ENCODE data around the gene P3H4. TPM values are rescaled to one million over a fixed set of nuclear protein-coding genes. Genes with fewer than 3 reads are reported as not detected.

Gene P3H4
- total RNA-seq, 1 experiment from 2014 or later: 16.9 TPM

DNA sequence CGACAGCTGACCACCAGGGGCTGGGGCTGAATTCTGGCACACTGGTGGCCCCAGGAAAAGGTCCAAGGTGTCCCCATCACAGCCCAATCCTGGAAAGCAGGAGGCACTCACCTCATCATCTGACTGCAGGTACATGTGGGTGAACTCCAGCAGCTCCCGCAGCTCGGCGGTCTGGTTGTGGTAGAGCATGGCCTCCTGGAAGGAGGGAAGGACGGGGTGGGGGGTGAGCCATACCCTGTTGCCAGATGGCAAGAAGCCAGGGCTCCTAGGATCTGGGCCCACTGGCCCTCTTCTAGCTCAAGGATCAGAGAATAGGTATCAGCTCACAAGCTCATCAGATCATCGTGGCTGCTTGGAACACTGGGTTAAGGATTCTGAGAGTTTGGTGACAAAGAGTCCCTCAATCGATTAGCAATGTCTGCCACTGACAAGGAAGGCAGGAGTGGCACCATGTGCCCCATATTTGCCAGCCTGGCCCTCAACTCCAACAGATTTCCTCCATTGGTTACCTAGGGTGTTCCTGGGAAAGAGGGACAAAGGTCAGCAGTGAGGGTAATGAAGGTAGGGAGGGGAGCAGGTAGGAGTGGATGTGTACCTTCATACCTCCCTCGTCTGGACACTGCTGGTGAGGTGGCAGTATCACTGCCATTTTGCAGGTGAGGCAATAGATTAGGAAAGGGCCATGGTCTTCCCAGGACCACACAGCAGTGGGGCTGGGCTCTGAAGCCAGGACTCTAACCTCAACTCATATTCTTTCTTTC lies 4.9 kb downstream of the P3H4 start:
- H3K36me3 ChIP-seq: no peaks in the 10 kb centered on the region
- H3K4me3 ChIP-seq: no peak overlapping the region
- H3K27me3 ChIP-seq: no peaks in the 10 kb centered on the region
- no peaks in the 10 kb centered on the region for H3K9me3 ChIP-seq (replicated peaks)
- H3K4me1 ChIP-seq: peaks cover 4% of the 10 kb centered on the region; the same call in 1 of the 2 replicates
- H3K27ac ChIP-seq: no peak overlapping the region
- DNase-seq: no peak

DNA sequence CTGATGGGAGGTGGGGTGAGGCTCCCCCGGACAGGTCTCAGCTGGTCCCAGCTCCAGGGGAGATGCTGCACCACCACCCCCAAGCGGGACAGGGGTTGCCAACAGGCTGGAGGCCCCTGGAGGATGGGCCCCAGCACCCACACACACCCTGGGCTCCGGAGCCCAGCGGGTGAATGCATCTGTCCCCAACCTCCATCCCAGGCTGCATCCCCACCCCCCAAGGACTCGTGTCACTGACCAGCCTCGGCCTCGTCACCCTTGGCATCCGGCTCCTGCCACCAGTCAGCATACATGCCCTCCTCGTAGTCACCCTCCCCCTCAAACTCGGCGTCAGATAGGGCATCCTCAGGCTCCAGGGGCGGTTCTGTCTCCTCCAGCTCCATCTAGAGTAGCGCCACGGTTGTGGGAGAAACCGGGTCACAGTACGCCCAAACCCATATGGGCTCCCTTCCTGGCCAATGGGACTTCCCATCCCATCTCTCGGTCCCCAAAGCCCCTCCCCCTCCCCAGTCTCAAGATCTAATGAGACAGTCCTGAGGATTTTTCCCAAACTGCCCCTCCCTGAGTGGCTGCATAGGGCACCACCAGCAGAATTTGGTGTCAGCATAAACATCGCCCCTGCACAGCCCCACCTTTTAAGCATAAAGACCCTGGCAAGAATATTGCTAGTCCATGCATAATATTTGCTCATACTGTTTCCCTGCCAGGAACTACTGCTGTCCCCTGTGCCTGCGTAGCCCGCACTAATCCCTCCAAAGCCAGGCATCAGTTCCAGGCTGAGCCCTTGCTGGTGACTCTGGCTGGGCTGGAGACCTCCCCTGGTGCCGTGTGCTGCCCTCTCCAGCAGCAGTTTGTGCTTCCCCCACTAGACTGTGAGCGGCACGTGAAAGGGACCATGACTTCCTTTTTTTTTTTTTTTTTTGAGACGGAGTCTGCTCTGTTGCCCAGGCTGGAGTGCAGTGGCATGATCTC lies 8.4 kb downstream of the P3H4 start:
- Histone ChIP-seq H3K36me3 (no peaks in the 10 kb centered on the region), H3K27me3 (no peaks in the 10 kb centered on the region), H3K27ac (no peak overlapping the region), H3K9me3 (replicated peaks) (no peaks in the 10 kb centered on the region), H3K4me3 (no peak overlapping the region), H3K4me1 (peaks cover 13% of the 10 kb centered on the region)
- peak; percentile 54 to 64 for DNase-seq

DNA sequence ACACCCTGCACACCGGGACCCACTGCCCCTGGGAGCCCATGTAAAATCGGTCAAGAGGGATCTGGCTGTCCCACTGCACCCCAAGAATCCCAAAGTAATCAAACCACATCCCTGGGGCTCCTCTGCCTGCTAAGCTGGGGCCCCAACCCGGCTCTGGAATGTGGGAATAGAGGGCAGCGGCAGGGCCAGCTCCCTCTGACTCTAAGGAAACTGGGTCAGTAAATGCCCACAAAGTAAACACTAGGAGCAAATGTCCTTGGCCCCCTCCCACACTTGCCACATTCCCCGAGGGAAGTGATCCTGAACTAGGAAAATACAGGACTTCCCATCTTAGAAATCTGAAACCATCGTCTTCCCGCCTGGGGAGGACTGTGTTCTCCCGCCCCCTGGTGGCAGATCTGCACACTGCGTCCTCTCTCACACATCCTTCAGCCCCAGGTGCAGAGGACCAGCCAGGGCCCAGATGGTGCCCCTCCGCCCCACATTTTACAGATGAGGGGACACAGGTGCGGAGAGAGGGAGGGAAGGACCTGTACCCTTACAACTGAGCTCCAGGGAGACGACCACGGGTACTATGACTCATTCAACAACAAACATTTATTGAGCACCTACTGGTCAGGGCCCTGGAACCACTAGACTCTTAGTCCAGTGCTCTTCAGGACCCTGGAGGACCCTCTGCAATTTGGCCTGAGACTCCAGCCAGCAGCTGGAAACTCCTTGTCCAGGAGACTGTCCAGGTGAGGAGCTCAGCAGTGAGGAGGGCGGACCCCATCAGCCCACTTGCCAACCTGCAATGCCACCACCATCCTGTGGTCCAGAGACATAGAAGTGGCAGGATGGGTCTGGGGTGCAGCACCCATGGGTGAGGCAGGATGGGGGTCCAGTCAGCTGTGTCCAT lies 10.1 kb downstream of the P3H4 start:
- H3K4me3 ChIP-seq: no peak overlapping the region
- no peak overlapping the region for H3K27ac ChIP-seq
- H3K4me1 ChIP-seq: peaks cover 13% of the 10 kb centered on the region
- no peaks in the 10 kb centered on the region for H3K36me3 ChIP-seq
- H3K9me3 ChIP-seq (replicated peaks): no peaks in the 10 kb centered on the region
- peak; percentile 76 to 89 for DNase-seq
- no peaks in the 10 kb centered on the region for H3K27me3 ChIP-seq

DNA sequence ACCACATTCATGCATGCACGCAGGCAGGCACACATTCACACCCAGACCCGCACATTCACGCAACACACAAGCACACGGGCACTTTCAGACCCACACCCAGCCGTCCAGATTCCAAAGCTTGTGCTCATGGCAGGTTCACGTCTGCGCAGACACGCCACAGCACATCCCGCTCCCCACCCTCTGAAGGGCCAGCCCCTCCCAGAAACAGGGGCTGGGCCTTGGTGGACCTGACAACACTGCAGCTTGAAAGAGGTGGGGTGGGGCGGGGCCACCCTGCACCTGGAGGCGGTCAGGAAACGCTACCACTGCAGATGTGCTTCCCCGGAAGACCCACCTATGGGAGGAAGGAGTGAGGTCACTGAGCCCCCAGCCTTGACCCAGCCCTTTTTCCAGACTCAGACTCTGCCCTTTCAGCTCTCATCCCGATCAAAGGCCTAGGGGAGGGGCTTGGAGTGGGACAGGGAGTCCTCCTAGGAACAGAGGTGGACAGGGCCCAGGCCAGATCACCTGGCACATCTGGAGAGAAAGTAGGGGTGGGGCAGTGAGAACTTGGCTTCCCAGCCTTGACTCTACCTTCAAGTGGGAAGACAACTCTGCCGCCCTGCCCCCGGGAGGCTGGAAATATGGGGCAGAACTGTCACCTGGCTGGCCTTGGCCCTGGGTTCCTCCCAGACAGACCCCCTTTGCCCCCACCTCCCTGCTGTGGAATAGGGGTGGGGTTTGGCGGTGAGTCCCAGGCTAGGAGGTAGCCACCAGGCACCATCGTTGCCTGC lies 11.0 kb downstream of the P3H4 start:
- Histone ChIP-seq H3K4me3 (no peak overlapping the region), H3K9me3 (replicated peaks) (no peaks in the 10 kb centered on the region), H3K27me3 (no peaks in the 10 kb centered on the region), H3K4me1 (peaks cover 13% of the 10 kb centered on the region), H3K36me3 (no peaks in the 10 kb centered on the region), H3K27ac (no peak overlapping the region)
- DNase-seq: no peak

DNA sequence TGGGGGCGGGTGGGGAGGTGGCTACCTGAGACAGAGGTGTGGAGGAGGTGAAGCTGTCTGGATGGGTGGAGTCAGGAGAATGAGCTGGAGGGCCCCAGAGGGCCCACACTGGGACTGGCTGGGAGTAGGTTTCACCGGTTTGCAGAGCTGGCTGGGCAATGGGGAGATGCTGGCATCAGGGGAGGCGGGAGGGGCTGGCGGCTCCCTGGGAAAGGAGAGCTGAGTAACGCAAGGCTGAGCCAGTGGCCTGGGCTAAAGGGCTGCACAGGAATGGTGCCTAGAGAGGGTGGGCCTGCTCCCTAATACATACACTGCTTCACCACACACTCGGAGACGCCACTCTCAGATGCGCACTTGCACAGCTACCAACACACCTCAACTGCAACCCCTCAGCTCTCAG lies 12.4 kb downstream of the P3H4 start:
- no peak overlapping the region for H3K27ac ChIP-seq
- H3K36me3 ChIP-seq: no peaks in the 10 kb centered on the region
- H3K4me1 ChIP-seq: peaks cover 13% of the 10 kb centered on the region
- no peak for DNase-seq
- no peak overlapping the region for H3K4me3 ChIP-seq
- no peaks in the 10 kb centered on the region for H3K9me3 ChIP-seq (replicated peaks)
- no peaks in the 10 kb centered on the region for H3K27me3 ChIP-seq

DNA sequence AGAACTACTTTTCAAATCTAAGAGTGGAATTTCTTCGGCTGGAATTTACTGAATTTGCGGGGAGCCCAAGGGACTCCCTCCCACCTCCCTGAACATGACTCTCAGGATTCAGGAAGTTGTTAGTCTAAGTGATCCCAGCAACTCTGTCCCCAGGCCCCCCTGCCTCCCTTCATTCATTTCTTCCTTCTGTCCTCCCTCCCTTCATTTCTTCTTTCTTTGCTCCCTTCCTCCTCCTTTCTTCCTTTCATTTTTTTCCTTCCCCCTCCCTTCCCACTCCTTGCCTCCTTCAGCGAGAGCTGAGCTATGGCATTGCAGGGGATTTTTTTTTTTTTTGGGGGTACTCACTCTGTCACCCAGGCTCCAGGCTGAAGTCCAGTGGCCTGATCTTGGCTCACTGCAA lies 14.4 kb downstream of the P3H4 start:
- DNase-seq: no peak
- Histone ChIP-seq H3K4me3 (no peak overlapping the region), H3K36me3 (no peaks in the 10 kb centered on the region), H3K27me3 (no peaks in the 10 kb centered on the region), H3K4me1 (peaks cover 21% of the 10 kb centered on the region), H3K27ac (no peak overlapping the region), H3K9me3 (replicated peaks) (no peaks in the 10 kb centered on the region)

DNA sequence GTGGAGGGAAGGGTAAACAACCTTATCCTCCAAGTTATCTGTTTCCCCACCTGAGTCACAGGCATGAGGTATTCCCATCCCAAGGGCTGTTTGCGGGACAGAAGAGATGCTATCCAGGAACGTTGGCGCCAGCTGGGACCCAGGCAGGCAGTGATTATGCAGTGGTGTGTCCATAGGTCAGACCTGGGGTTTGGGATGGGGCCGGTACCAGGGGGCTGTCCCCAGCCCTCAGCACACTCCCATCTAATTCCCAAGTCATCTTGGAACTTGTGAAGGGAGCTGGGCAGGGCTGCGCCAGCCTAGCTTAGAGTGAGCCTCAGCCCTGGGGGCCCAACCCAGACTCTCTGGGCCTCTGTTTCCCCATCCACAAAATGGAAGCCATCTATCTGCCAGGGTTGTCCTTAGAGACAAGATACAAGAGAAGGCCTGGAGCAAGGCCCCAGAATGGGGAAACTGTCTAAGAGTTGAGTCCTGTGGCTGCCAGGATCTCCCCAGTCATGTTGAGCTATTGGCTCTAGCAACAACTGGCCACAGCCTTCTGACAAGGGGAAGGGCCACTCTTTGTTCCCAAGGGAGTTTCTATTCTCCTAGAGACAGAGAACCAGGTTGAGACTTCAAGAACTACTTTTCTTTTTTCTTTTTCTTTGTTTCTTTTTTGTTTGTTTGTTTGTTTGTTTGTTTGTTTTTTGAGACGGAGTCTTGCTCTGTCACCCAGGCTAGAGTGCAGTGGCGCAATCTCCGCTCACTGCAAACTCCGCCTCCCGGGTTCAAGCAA lies 15.4 kb downstream of the P3H4 start:
- DNase-seq: no peak
- Histone ChIP-seq H3K27ac (no peak overlapping the region), H3K4me1 (peaks cover 19% of the 10 kb centered on the region), H3K27me3 (no peaks in the 10 kb centered on the region), H3K9me3 (replicated peaks) (no peaks in the 10 kb centered on the region), H3K36me3 (no peaks in the 10 kb centered on the region), H3K4me3 (no peak overlapping the region)

DNA sequence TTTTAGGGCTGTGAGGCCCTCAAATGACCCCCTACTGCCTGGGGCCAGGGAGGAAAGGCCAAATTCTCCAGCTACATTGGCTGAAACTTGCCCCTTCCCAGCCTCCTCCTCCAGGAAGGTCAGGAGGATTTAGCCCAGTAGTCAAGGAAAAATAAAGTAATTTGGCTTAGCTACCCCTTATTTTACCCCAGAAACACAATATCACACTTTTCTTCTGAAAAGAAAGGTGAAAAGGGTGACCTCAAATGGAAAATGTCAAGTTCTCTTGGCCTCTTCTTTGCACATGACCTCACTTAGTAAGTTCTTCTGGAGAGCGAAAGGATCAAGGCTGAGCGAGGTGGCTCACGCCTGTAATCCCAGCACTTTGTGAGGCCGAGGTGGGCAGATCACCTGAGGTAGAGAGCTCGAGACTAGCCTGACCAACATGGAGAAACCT lies 17.2 kb downstream of the P3H4 start:
- H3K4me1 ChIP-seq: peaks cover 12% of the 10 kb centered on the region
- DNase-seq: no peak
- H3K36me3 ChIP-seq: no peaks in the 10 kb centered on the region
- no peaks in the 10 kb centered on the region for H3K9me3 ChIP-seq (replicated peaks)
- H3K27me3 ChIP-seq: no peaks in the 10 kb centered on the region
- H3K27ac ChIP-seq: no peak overlapping the region
- H3K4me3 ChIP-seq: no peak overlapping the region

DNA sequence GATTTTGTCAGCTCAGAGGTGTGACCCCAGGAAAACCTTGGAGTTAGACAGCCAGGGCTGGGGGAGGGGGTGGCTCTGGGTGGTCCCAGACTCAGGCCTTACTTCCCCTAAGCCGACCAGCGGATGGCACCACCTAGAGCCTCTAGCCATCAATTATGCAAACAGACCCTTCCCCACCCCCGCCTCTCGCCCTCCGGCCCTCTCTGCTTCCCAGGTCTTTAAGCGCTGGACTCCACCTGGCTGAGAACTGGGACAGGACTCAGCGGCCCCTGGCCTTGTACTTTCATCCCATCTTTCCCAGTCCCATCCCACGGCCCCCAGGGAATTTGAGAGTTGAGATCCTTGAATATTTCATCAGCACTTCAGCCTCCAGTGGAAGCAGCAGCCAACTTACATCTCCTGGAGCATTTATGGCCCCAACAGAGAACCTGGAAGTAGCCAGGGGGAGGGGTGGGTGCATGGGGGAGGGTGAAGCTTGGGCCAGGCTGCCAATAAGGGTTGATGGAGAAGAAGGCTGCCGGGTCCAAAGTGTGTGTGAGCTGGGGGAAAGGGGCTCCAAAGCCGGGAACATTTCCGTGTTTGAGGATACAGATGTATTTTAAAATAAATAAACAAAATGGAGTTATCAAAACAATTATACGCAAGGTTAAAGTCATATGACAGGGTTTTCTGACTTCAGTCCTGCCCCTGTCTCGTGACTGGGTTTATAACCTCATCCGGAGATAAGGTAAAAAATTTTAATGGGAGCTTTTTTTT lies 17.8 kb downstream of the P3H4 start:
- H3K27me3 ChIP-seq: no peaks in the 10 kb centered on the region
- H3K27ac ChIP-seq: no peak overlapping the region
- no peaks in the 10 kb centered on the region for H3K36me3 ChIP-seq
- no peaks in the 10 kb centered on the region for H3K9me3 ChIP-seq (replicated peaks)
- no peak for DNase-seq
- peaks cover 12% of the 10 kb centered on the region for H3K4me1 ChIP-seq
- H3K4me3 ChIP-seq: no peak overlapping the region

DNA sequence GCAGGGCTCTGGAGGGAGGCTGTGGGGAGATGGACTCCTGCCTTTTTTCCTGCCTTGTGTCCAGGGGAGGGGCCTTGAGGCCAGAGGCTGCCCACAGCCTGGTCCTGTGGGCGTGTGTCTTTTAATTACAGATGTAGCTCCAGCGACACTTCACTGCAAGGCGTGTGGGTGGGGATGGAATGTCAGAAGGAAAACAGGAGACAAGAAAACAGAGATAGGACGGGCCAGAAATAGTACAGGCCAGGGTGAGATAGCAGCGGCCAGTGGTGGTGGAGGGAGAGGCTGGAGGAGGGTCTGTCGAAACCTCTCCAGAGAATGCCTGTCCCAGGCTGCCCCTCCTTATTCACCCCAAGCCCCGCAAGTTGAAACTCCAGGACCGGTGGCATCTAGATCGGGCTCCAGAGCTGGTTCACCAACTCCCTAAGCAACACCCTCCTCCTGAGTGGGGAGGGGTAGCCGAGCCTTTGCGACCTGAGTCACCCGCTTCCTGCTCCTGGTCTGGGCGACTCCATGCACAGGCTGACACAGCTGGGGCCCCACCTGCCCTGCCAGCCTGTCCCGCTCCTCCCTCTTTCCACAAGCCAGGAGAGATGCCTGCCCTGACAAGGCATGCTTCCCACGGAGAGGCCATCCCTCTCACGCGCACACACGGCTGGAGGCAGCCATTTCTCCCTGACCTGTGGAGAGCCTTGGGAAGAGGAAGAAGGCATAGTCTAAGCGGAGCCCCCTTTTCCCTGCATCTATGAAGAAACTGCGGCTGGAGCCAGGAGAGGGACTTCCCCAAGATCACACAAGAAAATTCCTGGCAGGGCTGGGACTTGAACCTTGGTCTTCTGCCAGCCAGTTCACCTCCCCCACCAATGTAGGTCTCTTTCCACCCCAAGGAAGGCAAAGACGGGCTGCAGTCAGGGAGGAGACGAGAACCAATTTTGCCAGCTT lies 18.6 kb downstream of the P3H4 start:
- no peaks in the 10 kb centered on the region for H3K9me3 ChIP-seq (replicated peaks)
- DNase-seq: peak; percentile 49 to 51
- H3K27ac ChIP-seq: no peak overlapping the region
- no peaks in the 10 kb centered on the region for H3K36me3 ChIP-seq
- H3K4me3 ChIP-seq: peak overlapping the region; percentile 14
- H3K4me1 ChIP-seq: peaks cover 12% of the 10 kb centered on the region
- H3K27me3 ChIP-seq: no peaks in the 10 kb centered on the region

DNA sequence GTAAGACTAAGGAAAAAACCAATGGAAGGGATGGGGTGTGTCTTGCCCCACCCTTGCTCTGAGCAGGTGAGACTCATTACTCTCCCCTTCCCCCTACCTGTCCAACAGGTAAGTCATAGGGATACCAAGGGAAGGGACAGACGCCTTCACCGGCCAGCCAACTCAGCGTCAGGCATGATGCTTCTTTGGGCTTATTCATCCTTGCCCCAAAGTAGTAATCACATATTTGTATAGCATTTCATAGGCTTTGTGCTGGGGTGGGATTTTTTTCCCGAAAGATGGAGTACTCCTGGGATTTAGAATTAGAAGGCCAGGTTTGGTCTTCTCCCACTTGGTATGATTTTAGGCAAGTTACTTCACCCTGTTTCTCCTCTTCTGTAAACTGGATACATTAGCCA lies 24.7 kb downstream of the P3H4 start:
- no peaks in the 10 kb centered on the region for H3K9me3 ChIP-seq (replicated peaks)
- H3K4me3 ChIP-seq: no peak overlapping the region
- H3K27me3 ChIP-seq: no peaks in the 10 kb centered on the region

More for the DNA sequence above, 24.7 kb downstream of the P3H4 start:
- no peaks in the 10 kb centered on the region for H3K4me1 ChIP-seq
- DNase-seq: no peak
- H3K27ac ChIP-seq: no peak overlapping the region
- H3K36me3 ChIP-seq: no peaks in the 10 kb centered on the region

Data from SJCRH30 (cell line).